ENCODE measurements around the gene GNL2. TPM values are rescaled to one million over a fixed set of nuclear protein-coding genes. Genes with fewer than 3 reads are reported as not detected.
"Not testable (repeated sequence)": the region's sequence is repeated elsewhere in the genome, so short reads cannot be mapped to it uniquely, and the experiment has no call there.

The GNL2 gene
- total RNA-seq, 1 donor from 2014 or later, result 61.1 TPM

DNA sequence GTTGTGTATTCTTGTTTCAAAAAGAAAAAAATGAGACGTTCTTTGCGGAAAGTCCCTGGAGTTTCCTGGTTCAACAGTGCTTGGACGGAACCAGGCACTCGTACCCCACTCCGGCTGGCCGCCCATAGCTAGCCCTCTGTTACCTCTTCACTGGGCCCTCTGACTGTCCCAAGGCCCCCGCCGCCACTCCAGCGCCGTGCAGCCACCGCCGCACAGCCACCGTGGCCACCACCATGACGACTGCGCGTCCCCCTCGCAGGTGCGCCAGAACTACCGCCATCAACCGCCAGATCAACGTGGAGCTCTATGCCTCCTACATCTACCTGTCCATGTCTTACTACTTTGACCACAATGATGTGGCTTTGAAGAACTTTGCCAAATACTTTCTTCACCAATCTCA lies 51.2 kb downstream of the GNL2 start:
- Mint-ChIP-seq H3K27me3 (ENCODE audit: low read depth) (no peaks in the 10 kb centered on the region), H3K4me1 (no peaks in the 10 kb centered on the region), H3K27ac (no peak overlapping the region), H3K9me3 (no peaks in the 10 kb centered on the region), H3K4me3 (no peak overlapping the region), H3K36me3 (peaks cover 35% of the 10 kb centered on the region)
- TF ChIP-seq, protein P1, sequence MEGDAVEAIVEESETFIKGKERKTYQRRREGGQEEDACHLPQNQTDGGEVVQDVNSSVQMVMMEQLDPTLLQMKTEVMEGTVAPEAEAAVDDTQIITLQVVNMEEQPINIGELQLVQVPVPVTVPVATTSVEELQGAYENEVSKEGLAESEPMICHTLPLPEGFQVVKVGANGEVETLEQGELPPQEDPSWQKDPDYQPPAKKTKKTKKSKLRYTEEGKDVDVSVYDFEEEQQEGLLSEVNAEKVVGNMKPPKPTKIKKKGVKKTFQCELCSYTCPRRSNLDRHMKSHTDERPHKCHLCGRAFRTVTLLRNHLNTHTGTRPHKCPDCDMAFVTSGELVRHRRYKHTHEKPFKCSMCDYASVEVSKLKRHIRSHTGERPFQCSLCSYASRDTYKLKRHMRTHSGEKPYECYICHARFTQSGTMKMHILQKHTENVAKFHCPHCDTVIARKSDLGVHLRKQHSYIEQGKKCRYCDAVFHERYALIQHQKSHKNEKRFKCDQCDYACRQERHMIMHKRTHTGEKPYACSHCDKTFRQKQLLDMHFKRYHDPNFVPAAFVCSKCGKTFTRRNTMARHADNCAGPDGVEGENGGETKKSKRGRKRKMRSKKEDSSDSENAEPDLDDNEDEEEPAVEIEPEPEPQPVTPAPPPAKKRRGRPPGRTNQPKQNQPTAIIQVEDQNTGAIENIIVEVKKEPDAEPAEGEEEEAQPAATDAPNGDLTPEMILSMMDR (IDR thresholded peaks at IDR 0.05; ENCODE audit: unreplicated experiment), result no peak
- no peak for DNase-seq (ENCODE audit: low spot score in 2 of 2, unreplicated experiment in 2 of 2)

DNA sequence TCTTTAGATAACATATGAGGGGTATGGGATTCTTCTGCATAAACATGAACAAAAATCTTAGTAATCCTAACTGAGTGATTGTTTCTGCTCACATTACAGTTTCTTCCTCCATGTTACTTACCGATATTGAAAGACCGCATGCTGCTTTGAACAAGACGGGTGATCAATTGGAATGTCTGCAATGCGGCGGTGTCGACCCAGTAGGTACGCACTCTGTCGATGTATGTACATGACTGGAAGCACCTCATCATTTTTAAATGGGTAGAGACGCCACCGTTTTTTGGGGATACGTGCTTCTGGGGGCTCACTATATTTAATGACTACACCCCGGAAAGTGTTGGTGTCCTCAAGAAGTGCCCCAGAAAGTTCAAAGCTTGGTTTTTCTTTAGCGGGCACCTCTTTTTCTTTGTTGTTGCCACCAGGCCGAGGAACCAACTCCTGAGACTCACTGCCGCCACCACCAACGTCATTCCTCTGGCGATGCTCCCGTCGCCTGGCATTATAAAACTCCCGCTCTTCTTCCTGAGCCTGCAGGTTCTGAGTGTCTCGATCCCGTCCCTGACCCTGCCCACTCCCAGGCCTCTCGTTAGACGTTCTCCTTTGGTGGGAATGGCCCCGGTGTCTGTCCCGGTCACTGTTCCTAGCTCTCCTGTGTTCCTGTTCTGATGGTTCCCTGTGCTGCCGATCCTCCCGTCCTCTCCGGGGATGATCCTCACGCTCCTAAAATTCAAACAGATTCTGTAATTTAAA lies 55.5 kb downstream of the GNL2 start:
- peaks cover 49% of the 10 kb centered on the region for H3K36me3 Mint-ChIP-seq
- no peak overlapping the region for H3K4me3 Mint-ChIP-seq
- TF ChIP-seq, protein P1 (IDR thresholded peaks at IDR 0.05; ENCODE audit: unreplicated experiment), result no peak
- H3K27ac Mint-ChIP-seq, result no peak overlapping the region
- H3K4me1 Mint-ChIP-seq, result no peaks in the 10 kb centered on the region
- H3K9me3 Mint-ChIP-seq, result no peaks in the 10 kb centered on the region
- H3K27me3 Mint-ChIP-seq (ENCODE audit: low read depth), result no peaks in the 10 kb centered on the region
- no peak for DNase-seq (ENCODE audit: low spot score in 2 of 2, unreplicated experiment in 2 of 2)

DNA sequence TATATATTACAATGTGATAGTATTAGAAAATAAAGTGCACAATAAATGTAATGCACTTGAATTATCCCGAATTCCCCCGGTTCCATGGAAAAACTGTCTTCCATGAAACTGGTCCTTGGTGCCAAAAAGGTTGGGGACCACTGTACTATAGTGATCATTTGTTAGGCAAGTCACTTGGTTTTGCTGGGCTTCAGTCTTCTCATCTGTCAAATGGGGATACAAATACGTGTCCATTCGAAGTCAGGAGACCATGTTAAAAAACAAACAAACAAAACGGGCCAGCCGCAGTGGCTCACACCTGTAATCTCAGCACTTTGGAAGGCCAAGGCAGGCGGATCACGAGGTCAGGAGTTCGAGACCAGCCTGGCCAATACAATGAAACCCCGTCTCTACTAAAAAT lies 56.6 kb downstream of the GNL2 start:
- H3K4me1 Mint-ChIP-seq; H3K27ac Mint-ChIP-seq; DNase-seq (ENCODE audit: low spot score in 2 of 2, unreplicated experiment in 2 of 2); H3K9me3 Mint-ChIP-seq; H3K4me3 Mint-ChIP-seq; H3K27me3 Mint-ChIP-seq (ENCODE audit: low read depth): not testable (repeated sequence)
- H3K36me3 Mint-ChIP-seq, result peaks cover 42% of the 10 kb centered on the region

DNA sequence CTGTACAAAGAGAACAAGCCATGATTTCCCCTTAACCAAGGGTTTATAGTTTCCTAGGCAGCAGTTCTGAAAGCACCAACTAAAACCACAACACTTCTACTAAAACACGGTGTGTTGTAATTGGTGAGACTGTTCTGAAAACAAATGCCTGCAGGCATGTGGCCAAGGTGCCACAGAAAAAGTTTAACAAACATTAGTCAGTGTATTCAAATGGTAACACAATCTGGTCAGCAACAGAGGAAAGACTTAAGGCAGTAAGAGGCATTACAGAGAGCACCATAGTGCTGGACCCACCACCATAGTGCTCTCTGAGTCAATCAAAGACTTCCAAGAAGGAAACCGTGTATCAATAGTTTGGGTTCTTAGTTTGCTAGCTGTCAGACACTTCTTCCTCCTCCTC lies 58.4 kb downstream of the GNL2 start:
- no peak overlapping the region for H3K27ac Mint-ChIP-seq
- peaks cover 7% of the 10 kb centered on the region for H3K4me1 Mint-ChIP-seq
- H3K27me3 Mint-ChIP-seq (ENCODE audit: low read depth), result no peaks in the 10 kb centered on the region
- TF ChIP-seq, protein P1 (IDR thresholded peaks at IDR 0.05; ENCODE audit: unreplicated experiment), result no peak
- no peak overlapping the region for H3K4me3 Mint-ChIP-seq
- peaks cover 41% of the 10 kb centered on the region for H3K36me3 Mint-ChIP-seq
- no peak for DNase-seq (ENCODE audit: low spot score in 2 of 2, unreplicated experiment in 2 of 2)
- H3K9me3 Mint-ChIP-seq, result no peaks in the 10 kb centered on the region

DNA sequence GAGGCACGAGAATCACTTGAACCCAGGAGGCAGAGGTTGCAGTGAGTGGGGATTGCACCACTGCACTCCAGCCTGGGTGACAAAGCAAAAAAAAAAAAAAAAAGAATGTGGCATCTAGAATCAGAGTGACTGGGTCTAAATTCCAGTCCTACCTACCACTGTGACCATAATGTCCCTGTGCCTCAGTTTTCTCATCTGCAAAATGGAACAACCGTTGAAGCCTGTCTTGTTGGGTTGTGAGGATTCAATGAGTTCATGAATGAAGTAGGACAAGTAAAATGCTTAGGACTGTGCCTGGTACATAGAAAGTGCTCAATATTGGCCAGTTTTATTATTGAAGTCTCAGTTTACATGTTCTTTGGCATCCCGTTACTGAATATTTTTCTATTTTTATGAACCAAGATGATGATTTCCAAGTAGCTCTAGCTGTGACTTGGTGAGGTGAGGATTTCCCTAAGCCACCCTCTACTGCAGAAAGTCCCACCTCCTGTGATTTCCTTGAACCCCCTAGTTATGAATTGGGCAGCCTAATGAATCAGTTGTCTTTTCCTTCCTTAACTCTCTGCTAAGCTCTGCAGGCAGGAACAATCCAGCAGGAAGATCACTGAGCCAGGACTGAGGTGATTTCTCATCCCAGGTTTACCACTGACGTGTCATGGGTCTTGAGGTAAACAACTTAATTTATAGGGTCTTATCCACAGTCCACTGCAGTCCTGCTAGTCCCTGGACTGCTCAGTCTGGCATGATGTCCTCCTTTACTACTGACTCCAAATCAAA lies 62.2 kb downstream of the GNL2 start:
- Mint-ChIP-seq H3K4me1 (peaks cover 7% of the 10 kb centered on the region), H3K4me3 (no peak overlapping the region), H3K27me3 (ENCODE audit: low read depth) (no peaks in the 10 kb centered on the region), H3K9me3 (no peaks in the 10 kb centered on the region), H3K27ac (peak overlapping the region; percentile 94), H3K36me3 (peaks cover 26% of the 10 kb centered on the region)
- DNase-seq (ENCODE audit: low spot score in 2 of 2, unreplicated experiment in 2 of 2), result no peak
- TF ChIP-seq, protein P1 (IDR thresholded peaks at IDR 0.05; ENCODE audit: unreplicated experiment), result no peak

DNA sequence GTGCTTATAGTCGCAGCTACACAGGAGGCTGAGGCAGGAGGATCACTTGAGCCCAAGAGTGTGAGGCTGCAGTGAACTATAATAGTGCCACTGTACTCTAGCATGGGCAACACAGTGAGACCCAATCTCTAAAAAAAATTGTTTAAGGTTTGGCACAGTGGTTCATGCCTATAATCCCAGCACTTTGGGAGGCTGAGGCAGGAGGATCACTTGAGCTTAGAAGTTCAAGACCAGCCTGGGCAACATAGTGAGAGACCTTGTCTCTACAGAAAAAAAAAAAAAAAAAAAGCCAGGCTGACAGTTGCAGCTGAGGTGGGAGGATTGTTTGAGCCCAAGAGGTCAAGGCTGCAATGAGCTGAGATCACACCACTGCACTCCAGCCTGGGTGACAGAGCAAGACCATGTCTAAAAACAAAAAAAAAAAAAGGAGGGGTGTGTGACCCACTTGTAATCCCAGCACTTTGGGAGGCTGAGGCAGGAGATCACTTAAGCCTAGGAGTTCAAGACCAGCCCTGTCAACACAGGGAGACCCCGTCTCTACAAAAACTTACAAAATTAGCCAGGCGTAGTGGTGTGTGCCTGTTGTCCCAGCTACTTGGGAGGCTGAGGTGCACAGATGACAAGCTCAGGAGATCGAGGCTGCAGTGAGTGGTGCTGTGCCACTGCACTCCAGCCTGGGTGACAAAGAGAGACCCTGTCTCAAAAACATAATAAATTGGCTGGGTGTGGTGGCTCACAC lies 63.1 kb downstream of the GNL2 start:
- H3K27ac Mint-ChIP-seq; H3K4me3 Mint-ChIP-seq; H3K9me3 Mint-ChIP-seq; H3K27me3 Mint-ChIP-seq (ENCODE audit: low read depth); DNase-seq (ENCODE audit: low spot score in 2 of 2, unreplicated experiment in 2 of 2); H3K4me1 Mint-ChIP-seq: not testable (repeated sequence)
- peaks cover 21% of the 10 kb centered on the region for H3K36me3 Mint-ChIP-seq

DNA sequence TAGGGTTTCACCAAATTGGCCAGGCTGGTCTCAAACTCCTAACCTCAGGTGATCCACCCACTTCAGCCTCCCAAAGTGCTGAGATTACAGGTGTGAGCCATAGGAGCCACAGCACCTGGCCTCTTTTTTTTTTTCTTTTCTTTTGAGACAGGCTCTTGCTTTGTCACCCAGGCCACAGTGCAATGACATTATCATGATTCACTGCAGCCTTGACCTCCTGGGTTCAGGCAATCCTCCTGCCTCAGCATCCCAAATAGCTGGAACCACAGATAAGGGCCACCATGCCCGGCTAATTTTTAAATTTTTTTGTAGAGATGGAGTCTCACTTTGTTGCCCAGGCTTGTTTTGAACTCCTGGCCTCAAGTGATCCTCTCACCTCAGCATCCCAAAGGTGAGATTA lies 65.8 kb downstream of the GNL2 start:
- H3K27ac Mint-ChIP-seq; H3K27me3 Mint-ChIP-seq (ENCODE audit: low read depth); H3K36me3 Mint-ChIP-seq; DNase-seq (ENCODE audit: low spot score in 2 of 2, unreplicated experiment in 2 of 2); H3K4me3 Mint-ChIP-seq; H3K4me1 Mint-ChIP-seq; H3K9me3 Mint-ChIP-seq: not testable (repeated sequence)
